Duodenal mucosa (tissue), 2 donors: Measurements from ENCODE around the gene CLEC16A.

Experiments used
- H3K27ac ChIP-seq: one replicate; pipeline ENCODE4 v1.7.0; 2013; ENCODE audit warnings: low read depth, low read length
- H3K27me3 ChIP-seq, 2 donors: one replicate each; pipeline ENCODE4 v1.7.0; 2013; ENCODE audit warnings: low read length in 2 of 2, control low read depth in 1 of 2; ENCODE audit not compliant: insufficient read depth in 2 of 2, control insufficient read depth in 1 of 2
- H3K36me3 ChIP-seq, 2 donors: one replicate each; pipeline ENCODE4 v1.7.0; 2013; ENCODE audit warnings: low read length in 2 of 2, control low read depth in 1 of 2; ENCODE audit not compliant: insufficient read depth in 2 of 2, control insufficient read depth in 1 of 2
- H3K4me1 ChIP-seq, 2 donors: one replicate each; pipeline ENCODE4 v1.7.0; 2013; ENCODE audit warnings: low read length in 2 of 2, control low read depth in 1 of 2; ENCODE audit not compliant: insufficient read depth in 2 of 2, control insufficient read depth in 1 of 2
- H3K4me3 ChIP-seq, 2 donors: one replicate each; pipeline ENCODE4 v1.7.0; 2013; ENCODE audit warnings: low read length in 2 of 2, low read depth in 1 of 2
- H3K9ac ChIP-seq, 2 donors: one replicate each; pipeline ENCODE4 v1.7.0; 2013; ENCODE audit warnings: low read length in 2 of 2, low read depth in 1 of 2
- H3K9me3 ChIP-seq, 2 donors: one replicate each; pipeline ENCODE4 v1.7.0; 2013; ENCODE audit warnings: low read length in 2 of 2, control low read depth in 1 of 2; ENCODE audit not compliant: control insufficient read depth in 1 of 2

The CLEC16A gene

GRCh38 chr16:10949424-10949970 lies 5.1 kb downstream of the CLEC16A start:
- H3K9me3 ChIP-seq = no peaks in the 10 kb centered on the region
- H3K4me3 ChIP-seq = no peak overlapping the region
- peaks cover 16 to 27% of the 10 kb centered on the region in 2 donors for H3K4me1 ChIP-seq
- H3K27me3 ChIP-seq = no peaks in the 10 kb centered on the region
- H3K36me3 ChIP-seq = no peaks in the 10 kb centered on the region
- no peak overlapping the region for H3K27ac ChIP-seq
- no peak overlapping the region for H3K9ac ChIP-seq

- no peaks in the 10 kb centered on the region for H3K9me3 ChIP-seq
- H3K27me3 ChIP-seq = no peaks in the 10 kb centered on the region
- H3K9ac ChIP-seq = no peak overlapping the region
- H3K36me3 ChIP-seq = no peaks in the 10 kb centered on the region
- H3K4me1 ChIP-seq = peaks cover 15 to 25% of the 10 kb centered on the region in 2 donors
- H3K4me3 ChIP-seq = no peak overlapping the region
- H3K27ac ChIP-seq = no peak overlapping the region
Observed at GRCh38 chr16:10950393-10950792, 6.0 kb downstream of the CLEC16A start.

- no peaks in the 10 kb centered on the region for H3K9me3 ChIP-seq
- no peak overlapping the region for H3K4me3 ChIP-seq
- H3K4me1 ChIP-seq = peaks cover 9 to 19% of the 10 kb centered on the region in 2 donors
- no peaks in the 10 kb centered on the region for H3K27me3 ChIP-seq
- no peak overlapping the region for H3K9ac ChIP-seq
- no peaks in the 10 kb centered on the region for H3K36me3 ChIP-seq
- H3K27ac ChIP-seq = no peak overlapping the region
Observed at GRCh38 chr16:10951026-10951425, 6.7 kb downstream of the CLEC16A start.

- Histone ChIP-seq H3K27me3 (no peaks in the 10 kb centered on the region), H3K9me3 (no peaks in the 10 kb centered on the region), H3K4me1 (peaks cover 3 to 11% of the 10 kb centered on the region in 2 donors), H3K27ac (no peak overlapping the region), H3K4me3 (no peak overlapping the region), H3K9ac (no peak overlapping the region), H3K36me3 (peaks cover 0 to 7% of the 10 kb centered on the region in 2 donors)
Observed at GRCh38 chr16:10954903-10955302, 10.5 kb downstream of the CLEC16A start.

- H3K27ac ChIP-seq = no peak overlapping the region
- peaks cover 3 to 11% of the 10 kb centered on the region in 2 donors for H3K4me1 ChIP-seq
- no peaks in the 10 kb centered on the region for H3K9me3 ChIP-seq
- H3K4me3 ChIP-seq = no peak overlapping the region
- H3K36me3 ChIP-seq = peaks cover 2 to 15% of the 10 kb centered on the region in 2 donors
- no peaks in the 10 kb centered on the region for H3K27me3 ChIP-seq
- no peak overlapping the region for H3K9ac ChIP-seq
Observed at GRCh38 chr16:10957771-10958482, 13.6 kb downstream of the CLEC16A start.

- H3K4me3 ChIP-seq = no peak overlapping the region
- H3K27ac ChIP-seq = no peak overlapping the region
- no peaks in the 10 kb centered on the region for H3K27me3 ChIP-seq
- H3K9ac ChIP-seq = no peak overlapping the region
- peaks cover 9 to 22% of the 10 kb centered on the region in 2 donors for H3K36me3 ChIP-seq
- H3K9me3 ChIP-seq = no peaks in the 10 kb centered on the region
- peaks cover 4 to 9% of the 10 kb centered on the region in 2 donors for H3K4me1 ChIP-seq
Observed at GRCh38 chr16:10959161-10959560, 14.8 kb downstream of the CLEC16A start.

- H3K9me3 ChIP-seq = no peaks in the 10 kb centered on the region
- H3K4me3 ChIP-seq = no peak overlapping the region
- H3K4me1 ChIP-seq = peaks cover 7 to 8% of the 10 kb centered on the region in 2 donors
- H3K9ac ChIP-seq = no peak overlapping the region
- H3K36me3 ChIP-seq = peaks cover 9 to 24% of the 10 kb centered on the region in 2 donors
- H3K27me3 ChIP-seq = no peaks in the 10 kb centered on the region
- no peak overlapping the region for H3K27ac ChIP-seq
Observed at GRCh38 chr16:10961231-10961630, 16.9 kb downstream of the CLEC16A start.

- no peaks in the 10 kb centered on the region for H3K9me3 ChIP-seq
- H3K27me3 ChIP-seq = no peaks in the 10 kb centered on the region
- H3K4me3 ChIP-seq = peak overlapping the region in 1 of 2 donors; percentile 52
- peaks cover 7 to 8% of the 10 kb centered on the region in 2 donors for H3K4me1 ChIP-seq
- no peak overlapping the region for H3K9ac ChIP-seq
- peaks cover 9 to 32% of the 10 kb centered on the region in 2 donors for H3K36me3 ChIP-seq
- no peak overlapping the region for H3K27ac ChIP-seq
Observed at GRCh38 chr16:10964039-10964890, 19.9 kb downstream of the CLEC16A start.

- H3K27ac ChIP-seq = no peak overlapping the region
- peaks cover 9 to 34% of the 10 kb centered on the region in 2 donors for H3K36me3 ChIP-seq
- H3K4me3 ChIP-seq = no peak overlapping the region
- H3K4me1 ChIP-seq = peaks cover 7 to 8% of the 10 kb centered on the region in 2 donors
- H3K27me3 ChIP-seq = no peaks in the 10 kb centered on the region
- no peak overlapping the region for H3K9ac ChIP-seq
- H3K9me3 ChIP-seq = no peaks in the 10 kb centered on the region
Observed at GRCh38 chr16:10964891-10965326, 20.5 kb downstream of the CLEC16A start.
